ENCODE measurements around the gene XXYLT1. TPM values are rescaled to one million over a fixed set of nuclear protein-coding genes. Genes with fewer than 3 reads are reported as not detected.

The XXYLT1 gene
- total and polyA plus RNA-seq, 10 of the 15 experiments (the other 5 are each of a cell fraction or from before 2014, with no cell fraction given): 1.2 to 14.2 (median 9.3) TPM

GRCh38 chr3:195249057-195249770, 21.7 kb downstream of the XXYLT1 start:
- H4K20me1 ChIP-seq (ENCODE audit: control insufficient read depth, insufficient read depth): no peaks in the 10 kb centered on the region
- intact Hi-C loops (cut with micrococcal nuclease; ENCODE audit: unreplicated experiment) (no loop called here), in situ Hi-C loops (cut with MboI) (no loop called here)
- ChIA-PET SMC1A (ENCODE audit: uncharacterized antibody, unreplicated experiment) (interaction anchor here (1.5 to 7.3 kb wide), 7 partner anchors 40 to 566 kb away, joined by 4 to 70 read pairs (median 7); no protein-coding TSS in a partner anchor), CTCF (interaction anchor here (0.5 to 5.3 kb wide), 10 partner anchors 10 to 578 kb away, joined by 3 to 33 read pairs (median 6); partner anchors contain the start of gene LSG1), RAD21 (ENCODE audit: unreplicated experiment) (interaction anchor here (0.8 to 4.8 kb wide), 9 partner anchors 25 to 578 kb away, joined by 3 to 67 read pairs (median 3); no protein-coding TSS in a partner anchor), POLR2A (interaction anchor here (0.9 to 4.7 kb wide), 3 partner anchors 41 to 120 kb away, joined by 3 to 43 read pairs (median 7); no protein-coding TSS in a partner anchor)
- DNase-seq (ENCODE audit: low read depth, low spot score): no peak
- ATAC-seq: no peak
- H3K4me1 ChIP-seq (ENCODE audit: control insufficient read depth, insufficient read depth, low read length): peaks cover 25% of the 10 kb centered on the region
- H3K9me3 ChIP-seq (replicated peaks; ENCODE audit: control insufficient read depth, insufficient read depth, low read length): no peaks in the 10 kb centered on the region
- 91% methylated on average over 20 of the region's 21 CpGs for WGBS (ENCODE audit: insufficient coverage, insufficient replicate concordance, low lambda C conversion rate, missing lambda C conversion rate)
- no peak overlapping the region for H3K27ac ChIP-seq (ENCODE audit: control insufficient read depth, insufficient read depth)
- peaks cover 2% of the 10 kb centered on the region for H3K79me2 ChIP-seq (ENCODE audit: control insufficient read depth, insufficient read depth, low read length)
- no peak for FAIRE-seq
- no peaks in the 10 kb centered on the region for H3K36me3 ChIP-seq (ENCODE audit: control insufficient read depth in 2 of 2, insufficient read depth in 2 of 2, low read length in 1 of 2)
- BruUV-seq (replicated peaks): no TSS peak
- H3K27me3 ChIP-seq (replicated peaks in 1 of 2; ENCODE audit: control insufficient read depth in 2 of 2, insufficient read depth in 2 of 2, low read length in 1 of 2): no peaks in the 10 kb centered on the region
- H2AFZ ChIP-seq (ENCODE audit: control insufficient read depth, low read depth, low read length): no peak overlapping the region
- no peak overlapping the region for H3K9ac ChIP-seq (ENCODE audit: control insufficient read depth, insufficient read depth, low read length)
- TF ChIP-seq NFYB (IDR thresholded peaks at IDR 0.05; ENCODE audit: insufficient read depth, low read depth, low read length): no peak
- TF ChIP-seq KDM1A (IDR thresholded peaks at IDR 0.05; ENCODE audit: borderline replicate concordance): no peak
- TF ChIP-seq, protein P1, sequence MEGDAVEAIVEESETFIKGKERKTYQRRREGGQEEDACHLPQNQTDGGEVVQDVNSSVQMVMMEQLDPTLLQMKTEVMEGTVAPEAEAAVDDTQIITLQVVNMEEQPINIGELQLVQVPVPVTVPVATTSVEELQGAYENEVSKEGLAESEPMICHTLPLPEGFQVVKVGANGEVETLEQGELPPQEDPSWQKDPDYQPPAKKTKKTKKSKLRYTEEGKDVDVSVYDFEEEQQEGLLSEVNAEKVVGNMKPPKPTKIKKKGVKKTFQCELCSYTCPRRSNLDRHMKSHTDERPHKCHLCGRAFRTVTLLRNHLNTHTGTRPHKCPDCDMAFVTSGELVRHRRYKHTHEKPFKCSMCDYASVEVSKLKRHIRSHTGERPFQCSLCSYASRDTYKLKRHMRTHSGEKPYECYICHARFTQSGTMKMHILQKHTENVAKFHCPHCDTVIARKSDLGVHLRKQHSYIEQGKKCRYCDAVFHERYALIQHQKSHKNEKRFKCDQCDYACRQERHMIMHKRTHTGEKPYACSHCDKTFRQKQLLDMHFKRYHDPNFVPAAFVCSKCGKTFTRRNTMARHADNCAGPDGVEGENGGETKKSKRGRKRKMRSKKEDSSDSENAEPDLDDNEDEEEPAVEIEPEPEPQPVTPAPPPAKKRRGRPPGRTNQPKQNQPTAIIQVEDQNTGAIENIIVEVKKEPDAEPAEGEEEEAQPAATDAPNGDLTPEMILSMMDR (IDR thresholded peaks at IDR 0.05 in 2 of 3, conservative IDR thresholded peaks at IDR 0.05 in 1 of 3; ENCODE audit: control insufficient read depth in 2 of 3, extremely low read depth in 1 of 3, insufficient read depth in 1 of 3, low read depth in 3 of 3, low read length in 3 of 3): no peak
- no peak for TF ChIP-seq BHLHE40 (IDR thresholded peaks at IDR 0.05; ENCODE audit: borderline replicate concordance in 1 of 2, low read depth in 2 of 2, low read length in 1 of 2)
- no peak for TF ChIP-seq ZNF384 (IDR thresholded peaks at IDR 0.05; ENCODE audit: borderline replicate concordance, low read depth, low read length)
- TF ChIP-seq SIN3A (IDR thresholded peaks at IDR 0.05; ENCODE audit: low read depth, low read length): no peak
- TF ChIP-seq JUNB (IDR thresholded peaks at IDR 0.05): no peak
- TF ChIP-seq, protein P2, sequence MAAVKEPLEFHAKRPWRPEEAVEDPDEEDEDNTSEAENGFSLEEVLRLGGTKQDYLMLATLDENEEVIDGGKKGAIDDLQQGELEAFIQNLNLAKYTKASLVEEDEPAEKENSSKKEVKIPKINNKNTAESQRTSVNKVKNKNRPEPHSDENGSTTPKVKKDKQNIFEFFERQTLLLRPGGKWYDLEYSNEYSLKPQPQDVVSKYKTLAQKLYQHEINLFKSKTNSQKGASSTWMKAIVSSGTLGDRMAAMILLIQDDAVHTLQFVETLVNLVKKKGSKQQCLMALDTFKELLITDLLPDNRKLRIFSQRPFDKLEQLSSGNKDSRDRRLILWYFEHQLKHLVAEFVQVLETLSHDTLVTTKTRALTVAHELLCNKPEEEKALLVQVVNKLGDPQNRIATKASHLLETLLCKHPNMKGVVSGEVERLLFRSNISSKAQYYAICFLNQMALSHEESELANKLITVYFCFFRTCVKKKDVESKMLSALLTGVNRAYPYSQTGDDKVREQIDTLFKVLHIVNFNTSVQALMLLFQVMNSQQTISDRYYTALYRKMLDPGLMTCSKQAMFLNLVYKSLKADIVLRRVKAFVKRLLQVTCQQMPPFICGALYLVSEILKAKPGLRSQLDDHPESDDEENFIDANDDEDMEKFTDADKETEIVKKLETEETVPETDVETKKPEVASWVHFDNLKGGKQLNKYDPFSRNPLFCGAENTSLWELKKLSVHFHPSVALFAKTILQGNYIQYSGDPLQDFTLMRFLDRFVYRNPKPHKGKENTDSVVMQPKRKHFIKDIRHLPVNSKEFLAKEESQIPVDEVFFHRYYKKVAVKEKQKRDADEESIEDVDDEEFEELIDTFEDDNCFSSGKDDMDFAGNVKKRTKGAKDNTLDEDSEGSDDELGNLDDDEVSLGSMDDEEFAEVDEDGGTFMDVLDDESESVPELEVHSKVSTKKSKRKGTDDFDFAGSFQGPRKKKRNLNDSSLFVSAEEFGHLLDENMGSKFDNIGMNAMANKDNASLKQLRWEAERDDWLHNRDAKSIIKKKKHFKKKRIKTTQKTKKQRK (IDR thresholded peaks at IDR 0.05; ENCODE audit: low read depth, low read length): no peak
- TF ChIP-seq, protein P3, sequence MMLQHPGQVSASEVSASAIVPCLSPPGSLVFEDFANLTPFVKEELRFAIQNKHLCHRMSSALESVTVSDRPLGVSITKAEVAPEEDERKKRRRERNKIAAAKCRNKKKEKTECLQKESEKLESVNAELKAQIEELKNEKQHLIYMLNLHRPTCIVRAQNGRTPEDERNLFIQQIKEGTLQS (IDR thresholded peaks at IDR 0.05; ENCODE audit: borderline replicate concordance, extremely low read depth, low read depth, low read length): no peak
- TF ChIP-seq, protein P4, sequence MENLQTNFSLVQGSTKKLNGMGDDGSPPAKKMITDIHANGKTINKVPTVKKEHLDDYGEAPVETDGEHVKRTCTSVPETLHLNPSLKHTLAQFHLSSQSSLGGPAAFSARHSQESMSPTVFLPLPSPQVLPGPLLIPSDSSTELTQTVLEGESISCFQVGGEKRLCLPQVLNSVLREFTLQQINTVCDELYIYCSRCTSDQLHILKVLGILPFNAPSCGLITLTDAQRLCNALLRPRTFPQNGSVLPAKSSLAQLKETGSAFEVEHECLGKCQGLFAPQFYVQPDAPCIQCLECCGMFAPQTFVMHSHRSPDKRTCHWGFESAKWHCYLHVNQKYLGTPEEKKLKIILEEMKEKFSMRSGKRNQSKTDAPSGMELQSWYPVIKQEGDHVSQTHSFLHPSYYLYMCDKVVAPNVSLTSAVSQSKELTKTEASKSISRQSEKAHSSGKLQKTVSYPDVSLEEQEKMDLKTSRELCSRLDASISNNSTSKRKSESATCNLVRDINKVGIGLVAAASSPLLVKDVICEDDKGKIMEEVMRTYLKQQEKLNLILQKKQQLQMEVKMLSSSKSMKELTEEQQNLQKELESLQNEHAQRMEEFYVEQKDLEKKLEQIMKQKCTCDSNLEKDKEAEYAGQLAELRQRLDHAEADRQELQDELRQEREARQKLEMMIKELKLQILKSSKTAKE (IDR thresholded peaks at IDR 0.05; ENCODE audit: low read depth, poor library complexity, severe bottlenecking): no peak
- TF ChIP-seq YY1 (IDR thresholded peaks at IDR 0.05; ENCODE audit: low read depth, low read length): no peak
- TF ChIP-seq MXI1 (IDR thresholded peaks at IDR 0.05; ENCODE audit: low read depth, low read length): no peak
- no peak overlapping the region for H3K4me3 ChIP-seq
- no peak overlapping the region for H3K4me2 ChIP-seq (ENCODE audit: control insufficient read depth, insufficient read depth)
